Suppressor macrophage treated with lipopolysaccharide for 4 hours (primary cell): ENCODE measurements around the gene LPCAT2.

Source experiments
- DNase-seq: peaks from one replicate; pipeline ENCODE4 v3.0.0-alpha.2; 2020

Gene LPCAT2

GRCh38 chr16:55480228-55480655 is 28.6 kb upstream of the LPCAT2 start:
- peak; percentile 31 for DNase-seq

GRCh38 chr16:55481023-55481422 is 27.8 kb upstream of the LPCAT2 start:
- no peak for DNase-seq

- no peak for DNase-seq
These were observed 26.8 kb upstream of the LPCAT2 start for GRCh38 chr16:55482056-55482455.

GRCh38 chr16:55487048-55487803 is 21.6 kb upstream of the LPCAT2 start:
- DNase-seq = no peak

GRCh38 chr16:55488306-55488705 is 20.6 kb upstream of the LPCAT2 start:
- no peak for DNase-seq

- DNase-seq = no peak
These were observed 19.5 kb upstream of the LPCAT2 start for GRCh38 chr16:55489119-55489955.

- no peak for DNase-seq
These were observed 19.0 kb upstream of the LPCAT2 start for GRCh38 chr16:55489956-55490265.

GRCh38 chr16:55490301-55490700 is 18.6 kb upstream of the LPCAT2 start:
- DNase-seq = no peak

GRCh38 chr16:55491691-55492090 is 17.2 kb upstream of the LPCAT2 start:
- DNase-seq = no peak

GRCh38 chr16:55492756-55493380 is 16.0 kb upstream of the LPCAT2 start:
- no peak for DNase-seq

GRCh38 chr16:55494994-55495421 is 13.9 kb upstream of the LPCAT2 start:
- DNase-seq = peak; percentile 67

- no peak for DNase-seq
These were observed 13.1 kb upstream of the LPCAT2 start for GRCh38 chr16:55495616-55496289.

- DNase-seq = no peak
These were observed 12.2 kb upstream of the LPCAT2 start for GRCh38 chr16:55496509-55497145.

- DNase-seq = no peak
These were observed 11.3 kb upstream of the LPCAT2 start for GRCh38 chr16:55497558-55497957.

GRCh38 chr16:55498101-55498500 is 10.8 kb upstream of the LPCAT2 start:
- no peak for DNase-seq

- no peak for DNase-seq
These were observed 9.6 kb upstream of the LPCAT2 start for GRCh38 chr16:55499281-55499680.

- no peak for DNase-seq
These were observed 8.8 kb upstream of the LPCAT2 start for GRCh38 chr16:55499951-55500529.

GRCh38 chr16:55500530-55501011 is 8.3 kb upstream of the LPCAT2 start:
- DNase-seq = peak; percentile 60

GRCh38 chr16:55501549-55502322 is 7.1 kb upstream of the LPCAT2 start:
- no peak for DNase-seq

GRCh38 chr16:55502801-55503366 is 6.0 kb upstream of the LPCAT2 start:
- DNase-seq = no peak
